Measurements from ENCODE around the gene RAB6A. TPM values are rescaled to one million over a fixed set of nuclear protein-coding genes. Genes with fewer than 3 reads are reported as not detected.

The RAB6A gene
- total RNA-seq, 1 experiment from 2014 or later: 121 TPM

DNA sequence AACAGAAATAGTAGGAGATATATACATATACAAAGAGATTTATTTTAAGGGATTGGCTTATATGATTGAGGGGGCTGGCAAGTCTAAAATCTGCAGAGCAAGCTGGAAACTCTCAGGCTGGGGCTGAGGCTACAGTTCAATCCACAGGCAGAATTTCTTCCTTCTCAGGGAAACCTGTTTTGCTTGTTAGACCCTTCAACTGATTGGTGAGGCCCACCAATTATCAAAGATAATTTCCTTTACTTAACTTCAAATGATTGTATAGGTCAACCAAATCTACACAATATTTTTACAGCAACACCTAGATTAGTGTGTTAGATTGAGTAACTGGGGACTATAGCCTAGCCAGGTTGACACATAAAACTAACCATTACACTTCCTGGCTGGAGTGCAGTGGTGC lies 119.2 kb downstream of the RAB6A start:
- RAD21 ChIA-PET (ENCODE audit: low non-redundant PET in 1 of 2, low total read pairs in 2 of 2, uncharacterized antibody in 2 of 2, unreplicated experiment in 2 of 2): no interaction called here
- Histone ChIP-seq H4K20me1 (ENCODE audit: insufficient read depth) (no peaks in the 10 kb centered on the region), H3K9me2 (ENCODE audit: insufficient read depth) (no peaks in the 10 kb centered on the region), H3K27ac (ENCODE audit: low read depth, low read length) (no peak overlapping the region), H3K79me2 (ENCODE audit: insufficient read depth, low read length) (no peaks in the 10 kb centered on the region), H2AFZ (ENCODE audit: low read depth, low read length, poor library complexity, severe bottlenecking) (no peak overlapping the region), H3K36me3 (ENCODE audit: control insufficient read depth in 1 of 2, insufficient read depth in 2 of 2, low read length in 2 of 2) (no peaks in the 10 kb centered on the region), H3K4me2 (ENCODE audit: low read length) (no peak overlapping the region), H3K9me3 (ENCODE audit: control insufficient read depth in 1 of 2, insufficient read depth in 1 of 2, low read depth in 1 of 2, low read length in 2 of 2) (no peaks in the 10 kb centered on the region), H3K27me3 (ENCODE audit: insufficient read depth, low read length) (no peaks in the 10 kb centered on the region), H3K4me1 (ENCODE audit: control insufficient read depth in 1 of 2, insufficient read depth in 2 of 2, low read length in 2 of 2) (no peaks in the 10 kb centered on the region), H3K4me3 (replicated peaks in 1 of 2; ENCODE audit: low read depth in 1 of 2, low read length in 2 of 2) (no peak overlapping the region), H3K9ac (ENCODE audit: low read length) (no peak overlapping the region)
- BruUV-seq (replicated peaks): no TSS peak
- DNase-seq (ENCODE audit: low read depth, low spot score): no peak
- POLR2A ChIA-PET: no interaction called here
- CTCF ChIA-PET: no interaction called here
- intact Hi-C loops (cut with micrococcal nuclease): no loop called here
- no peak for TF ChIP-seq JUND (IDR thresholded peaks at IDR 0.05)
- no peak for TF ChIP-seq YY1 (IDR thresholded peaks at IDR 0.05; ENCODE audit: extremely low read depth, insufficient replicate concordance, low read depth, low read length)
- TF ChIP-seq TCF7L2 (IDR thresholded peaks at IDR 0.05; ENCODE audit: borderline replicate concordance, extremely low read depth, insufficient read depth, insufficient read length): no peak
- TF ChIP-seq SP1 (IDR thresholded peaks at IDR 0.05; ENCODE audit: low read depth): no peak
- TF ChIP-seq FOSL1 (IDR thresholded peaks at IDR 0.05; ENCODE audit: low read depth): no peak
- no peak for TF ChIP-seq POLR2AphosphoS5 (IDR thresholded peaks at IDR 0.05; ENCODE audit: low read depth, low read length)
- TF ChIP-seq, protein P1, sequence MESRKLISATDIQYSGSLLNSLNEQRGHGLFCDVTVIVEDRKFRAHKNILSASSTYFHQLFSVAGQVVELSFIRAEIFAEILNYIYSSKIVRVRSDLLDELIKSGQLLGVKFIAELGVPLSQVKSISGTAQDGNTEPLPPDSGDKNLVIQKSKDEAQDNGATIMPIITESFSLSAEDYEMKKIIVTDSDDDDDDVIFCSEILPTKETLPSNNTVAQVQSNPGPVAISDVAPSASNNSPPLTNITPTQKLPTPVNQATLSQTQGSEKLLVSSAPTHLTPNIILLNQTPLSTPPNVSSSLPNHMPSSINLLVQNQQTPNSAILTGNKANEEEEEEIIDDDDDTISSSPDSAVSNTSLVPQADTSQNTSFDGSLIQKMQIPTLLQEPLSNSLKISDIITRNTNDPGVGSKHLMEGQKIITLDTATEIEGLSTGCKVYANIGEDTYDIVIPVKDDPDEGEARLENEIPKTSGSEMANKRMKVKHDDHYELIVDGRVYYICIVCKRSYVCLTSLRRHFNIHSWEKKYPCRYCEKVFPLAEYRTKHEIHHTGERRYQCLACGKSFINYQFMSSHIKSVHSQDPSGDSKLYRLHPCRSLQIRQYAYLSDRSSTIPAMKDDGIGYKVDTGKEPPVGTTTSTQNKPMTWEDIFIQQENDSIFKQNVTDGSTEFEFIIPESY (IDR thresholded peaks at IDR 0.05; ENCODE audit: extremely low read depth, insufficient replicate concordance, low read length): no peak
- TF ChIP-seq CEBPB (IDR thresholded peaks at IDR 0.05; ENCODE audit: low read depth): no peak
- TF ChIP-seq EGR1 (IDR thresholded peaks at IDR 0.05; ENCODE audit: low read depth): no peak
- TF ChIP-seq ZNF274 (IDR thresholded peaks at IDR 0.05; ENCODE audit: low read depth, low read length): no peak
- TF ChIP-seq RAD21 (IDR thresholded peaks at IDR 0.05; ENCODE audit: low read depth): no peak
- TF ChIP-seq EZH2phosphoT487 (IDR thresholded peaks at IDR 0.05; ENCODE audit: borderline replicate concordance): no peak
- TF ChIP-seq, protein P2, sequence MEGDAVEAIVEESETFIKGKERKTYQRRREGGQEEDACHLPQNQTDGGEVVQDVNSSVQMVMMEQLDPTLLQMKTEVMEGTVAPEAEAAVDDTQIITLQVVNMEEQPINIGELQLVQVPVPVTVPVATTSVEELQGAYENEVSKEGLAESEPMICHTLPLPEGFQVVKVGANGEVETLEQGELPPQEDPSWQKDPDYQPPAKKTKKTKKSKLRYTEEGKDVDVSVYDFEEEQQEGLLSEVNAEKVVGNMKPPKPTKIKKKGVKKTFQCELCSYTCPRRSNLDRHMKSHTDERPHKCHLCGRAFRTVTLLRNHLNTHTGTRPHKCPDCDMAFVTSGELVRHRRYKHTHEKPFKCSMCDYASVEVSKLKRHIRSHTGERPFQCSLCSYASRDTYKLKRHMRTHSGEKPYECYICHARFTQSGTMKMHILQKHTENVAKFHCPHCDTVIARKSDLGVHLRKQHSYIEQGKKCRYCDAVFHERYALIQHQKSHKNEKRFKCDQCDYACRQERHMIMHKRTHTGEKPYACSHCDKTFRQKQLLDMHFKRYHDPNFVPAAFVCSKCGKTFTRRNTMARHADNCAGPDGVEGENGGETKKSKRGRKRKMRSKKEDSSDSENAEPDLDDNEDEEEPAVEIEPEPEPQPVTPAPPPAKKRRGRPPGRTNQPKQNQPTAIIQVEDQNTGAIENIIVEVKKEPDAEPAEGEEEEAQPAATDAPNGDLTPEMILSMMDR (IDR thresholded peaks at IDR 0.05 in 2 of 3, conservative IDR thresholded peaks at IDR 0.05 in 1 of 3; ENCODE audit: borderline replicate concordance in 1 of 3, insufficient read depth in 1 of 3, low read depth in 2 of 3, low read length in 2 of 3): no peak
- no peak for TF ChIP-seq SIN3A (IDR thresholded peaks at IDR 0.05; ENCODE audit: low read depth)
- TF ChIP-seq, protein P3, sequence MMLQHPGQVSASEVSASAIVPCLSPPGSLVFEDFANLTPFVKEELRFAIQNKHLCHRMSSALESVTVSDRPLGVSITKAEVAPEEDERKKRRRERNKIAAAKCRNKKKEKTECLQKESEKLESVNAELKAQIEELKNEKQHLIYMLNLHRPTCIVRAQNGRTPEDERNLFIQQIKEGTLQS (IDR thresholded peaks at IDR 0.05): no peak
- TF ChIP-seq, protein P4, sequence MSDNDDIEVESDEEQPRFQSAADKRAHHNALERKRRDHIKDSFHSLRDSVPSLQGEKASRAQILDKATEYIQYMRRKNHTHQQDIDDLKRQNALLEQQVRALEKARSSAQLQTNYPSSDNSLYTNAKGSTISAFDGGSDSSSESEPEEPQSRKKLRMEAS (IDR thresholded peaks at IDR 0.05): no peak
- no peak for TF ChIP-seq ZFX (IDR thresholded peaks at IDR 0.05)
- TF ChIP-seq SRF (IDR thresholded peaks at IDR 0.05; ENCODE audit: low read depth): no peak
- TF ChIP-seq, protein P5, sequence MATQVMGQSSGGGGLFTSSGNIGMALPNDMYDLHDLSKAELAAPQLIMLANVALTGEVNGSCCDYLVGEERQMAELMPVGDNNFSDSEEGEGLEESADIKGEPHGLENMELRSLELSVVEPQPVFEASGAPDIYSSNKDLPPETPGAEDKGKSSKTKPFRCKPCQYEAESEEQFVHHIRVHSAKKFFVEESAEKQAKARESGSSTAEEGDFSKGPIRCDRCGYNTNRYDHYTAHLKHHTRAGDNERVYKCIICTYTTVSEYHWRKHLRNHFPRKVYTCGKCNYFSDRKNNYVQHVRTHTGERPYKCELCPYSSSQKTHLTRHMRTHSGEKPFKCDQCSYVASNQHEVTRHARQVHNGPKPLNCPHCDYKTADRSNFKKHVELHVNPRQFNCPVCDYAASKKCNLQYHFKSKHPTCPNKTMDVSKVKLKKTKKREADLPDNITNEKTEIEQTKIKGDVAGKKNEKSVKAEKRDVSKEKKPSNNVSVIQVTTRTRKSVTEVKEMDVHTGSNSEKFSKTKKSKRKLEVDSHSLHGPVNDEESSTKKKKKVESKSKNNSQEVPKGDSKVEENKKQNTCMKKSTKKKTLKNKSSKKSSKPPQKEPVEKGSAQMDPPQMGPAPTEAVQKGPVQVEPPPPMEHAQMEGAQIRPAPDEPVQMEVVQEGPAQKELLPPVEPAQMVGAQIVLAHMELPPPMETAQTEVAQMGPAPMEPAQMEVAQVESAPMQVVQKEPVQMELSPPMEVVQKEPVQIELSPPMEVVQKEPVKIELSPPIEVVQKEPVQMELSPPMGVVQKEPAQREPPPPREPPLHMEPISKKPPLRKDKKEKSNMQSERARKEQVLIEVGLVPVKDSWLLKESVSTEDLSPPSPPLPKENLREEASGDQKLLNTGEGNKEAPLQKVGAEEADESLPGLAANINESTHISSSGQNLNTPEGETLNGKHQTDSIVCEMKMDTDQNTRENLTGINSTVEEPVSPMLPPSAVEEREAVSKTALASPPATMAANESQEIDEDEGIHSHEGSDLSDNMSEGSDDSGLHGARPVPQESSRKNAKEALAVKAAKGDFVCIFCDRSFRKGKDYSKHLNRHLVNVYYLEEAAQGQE (IDR thresholded peaks at IDR 0.05; ENCODE audit: low read depth): no peak
- TF ChIP-seq ELF1 (IDR thresholded peaks at IDR 0.05; ENCODE audit: borderline replicate concordance, low read depth): no peak
- no peak for ATAC-seq
